GM18502 (cell line): Measurements from ENCODE around the gene JMJD1C.

ENCODE experiments used
- ATAC-seq: cut with Tn5 transposase; IDR thresholded peaks from one replicate; pipeline ENCODE4 v1.9.1; 2021; ENCODE audit warnings: mild to moderate bottlenecking; ENCODE audit not compliant: unreplicated experiment, poor library complexity

The JMJD1C gene

DNA sequence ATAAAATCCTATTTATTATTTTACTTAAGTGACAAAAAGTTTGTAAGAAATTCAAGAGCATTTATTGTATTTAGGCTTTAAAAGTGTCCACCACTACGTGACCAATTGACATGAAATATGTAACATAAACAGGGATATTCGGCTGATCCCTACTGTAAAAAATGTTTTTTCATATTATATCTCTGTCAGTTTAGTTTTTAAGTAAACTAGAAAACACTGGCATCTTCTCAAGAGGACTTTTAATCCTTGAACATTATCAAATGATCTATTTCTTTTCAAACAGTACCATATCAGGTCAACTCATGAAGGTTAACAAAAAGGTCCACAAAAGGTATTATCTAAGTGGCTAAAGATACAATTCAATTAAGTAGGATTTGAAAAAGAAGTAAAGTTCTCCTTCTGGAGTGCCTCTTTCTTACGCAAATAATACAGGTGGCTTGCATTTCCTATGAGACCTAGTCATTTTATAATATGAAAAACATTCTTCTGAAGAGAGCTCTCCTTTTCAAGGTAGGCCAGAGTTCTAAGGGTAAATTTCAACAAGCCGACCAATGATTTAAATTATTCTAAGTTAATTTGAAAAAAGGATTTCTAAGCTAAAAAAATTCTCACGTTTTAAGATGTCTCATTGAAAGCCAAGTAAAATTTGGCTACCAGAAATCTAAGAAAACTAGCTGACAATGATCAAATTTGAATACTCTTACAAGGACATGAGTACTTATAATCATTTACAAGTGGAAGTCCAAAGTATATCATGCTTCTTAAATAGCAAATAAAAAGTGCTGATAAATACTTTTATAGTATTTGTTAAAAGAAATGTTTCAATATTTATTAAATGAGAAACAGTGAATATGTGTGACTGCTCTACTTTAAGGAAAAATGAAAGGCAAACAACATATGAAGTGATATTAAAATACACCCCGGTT, 199.1 kb downstream of the JMJD1C start:
- ATAC-seq: no peak

DNA sequence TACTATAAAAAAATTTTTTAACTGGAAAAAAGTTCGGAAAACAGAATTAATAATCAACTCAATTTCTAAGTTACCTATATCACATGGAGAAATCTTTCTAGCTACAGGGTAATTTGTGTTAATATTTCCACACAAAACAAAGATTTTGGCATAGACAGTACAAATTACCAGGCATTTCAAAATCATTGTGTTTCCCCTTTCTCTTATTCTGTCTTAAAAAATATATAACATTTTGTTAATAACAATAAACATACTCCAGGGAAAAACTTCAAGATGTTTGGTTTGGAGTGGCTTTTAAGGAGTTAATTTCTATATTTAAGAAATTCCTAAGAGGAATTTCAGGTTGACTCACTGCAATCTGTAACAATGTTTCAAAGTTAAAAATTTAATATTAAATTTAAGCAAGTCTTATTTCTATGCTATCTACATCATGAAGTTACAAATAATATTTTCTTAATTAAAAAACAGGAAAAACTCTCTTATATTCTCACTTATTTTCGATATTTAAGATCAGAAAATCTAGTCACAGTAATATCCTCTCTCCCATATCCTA, 200.0 kb downstream of the JMJD1C start:
- ATAC-seq: no peak

GRCh38 chr10:63265222-63265617, 200.6 kb downstream of the JMJD1C start:
- ATAC-seq: no peak

DNA sequence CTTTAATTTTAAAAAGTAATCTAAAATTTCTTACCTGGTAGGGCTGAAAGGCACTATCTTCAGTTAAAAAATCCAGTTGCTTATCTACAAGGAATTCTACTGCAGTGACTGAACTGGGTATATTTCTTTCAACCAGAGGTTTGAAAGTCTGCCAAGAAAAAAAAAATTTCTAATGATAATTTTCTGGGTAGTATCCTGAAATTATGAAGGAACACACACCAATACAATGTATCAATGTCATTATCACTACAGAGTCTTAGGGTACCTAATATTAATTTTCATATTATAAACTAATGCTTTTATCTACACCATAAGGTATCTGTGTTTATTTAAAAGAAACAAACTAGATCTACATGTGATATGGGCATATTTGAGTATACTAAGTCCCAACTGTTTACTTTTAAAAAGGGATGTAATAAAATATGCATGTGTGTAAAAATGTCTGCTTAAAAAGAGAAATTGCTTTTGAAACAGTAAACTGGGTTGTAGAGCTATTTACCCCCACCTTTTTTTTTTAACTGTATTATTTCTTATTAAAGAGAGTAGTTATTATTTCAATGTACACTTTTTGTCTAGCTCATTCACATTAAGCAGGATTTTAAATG, 201.1 kb downstream of the JMJD1C start:
- no peak for ATAC-seq

DNA sequence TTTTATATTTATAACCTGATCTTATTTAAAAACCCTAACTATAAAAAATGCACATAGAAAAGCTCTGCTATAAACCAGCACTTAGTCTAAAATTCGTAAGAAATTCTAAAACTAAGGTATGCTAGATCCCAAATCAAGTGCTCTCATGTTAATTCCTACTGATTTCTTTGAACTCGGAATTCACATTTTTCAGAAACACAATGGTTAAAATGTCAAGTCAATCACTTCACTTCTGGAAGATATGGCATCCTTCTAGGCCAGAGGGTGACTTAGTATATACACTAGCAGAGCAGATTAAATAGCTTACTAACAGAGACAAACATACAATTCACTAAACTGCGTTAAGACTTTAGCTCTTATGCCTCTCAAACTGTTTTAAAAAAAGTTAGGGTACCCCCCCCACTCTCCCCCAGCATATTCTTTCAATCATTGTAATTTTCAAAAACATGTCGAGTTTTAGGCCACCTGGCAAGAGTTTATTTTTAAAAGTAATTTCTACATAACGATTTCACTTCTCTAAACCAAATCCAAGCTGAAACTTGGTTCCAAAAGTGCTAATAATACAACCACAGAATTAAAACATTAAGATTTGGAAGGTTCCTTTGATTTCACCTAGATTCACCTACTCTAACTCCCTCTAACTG, 203.2 kb downstream of the JMJD1C start:
- ATAC-seq: no peak

GRCh38 chr10:63261496-63261895, 204.3 kb downstream of the JMJD1C start:
- peak; percentile 47 for ATAC-seq

- ATAC-seq: no peak
Measured at GRCh38 chr10:63260860-63261251, 204.9 kb downstream of the JMJD1C start.

- ATAC-seq: no peak
Measured at GRCh38 chr10:63260103-63260859, 205.5 kb downstream of the JMJD1C start.

DNA sequence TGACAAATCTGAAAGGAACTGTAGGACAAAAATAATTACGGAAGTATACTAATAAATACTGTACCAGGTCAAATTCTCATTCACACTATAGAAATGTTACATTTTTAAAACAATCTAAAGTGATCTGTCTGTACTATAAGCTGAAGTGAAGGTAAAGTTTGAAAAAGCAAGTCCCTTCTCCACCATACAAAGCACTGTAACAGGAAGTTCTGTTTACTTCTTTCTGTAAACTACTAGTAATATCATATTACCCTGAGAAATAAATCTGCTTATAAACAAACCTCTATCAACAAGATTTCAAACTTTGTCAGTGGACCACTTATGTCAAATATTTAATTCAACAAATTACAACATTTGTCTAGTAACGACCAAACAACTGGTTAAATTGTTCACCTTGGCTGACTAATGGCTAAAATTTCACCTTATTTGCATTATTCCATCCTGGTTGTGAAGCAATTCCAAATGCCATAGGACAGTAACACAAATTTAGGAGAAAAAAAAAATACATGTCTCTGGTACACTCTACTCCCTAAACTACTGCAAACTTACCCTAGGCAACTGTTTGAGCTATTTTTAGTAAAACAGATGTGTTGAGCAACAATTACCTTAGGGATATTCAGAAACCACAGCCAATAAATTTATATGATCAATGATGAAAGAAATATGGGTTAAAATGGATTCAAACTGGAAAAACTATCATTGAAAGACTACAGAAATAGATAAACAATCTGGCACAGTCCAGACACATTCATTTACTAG, 206.7 kb downstream of the JMJD1C start:
- ATAC-seq: no peak

- no peak for ATAC-seq
Measured at GRCh38 chr10:63257778-63258177, 208.0 kb downstream of the JMJD1C start.

GRCh38 chr10:63256009-63256773, 209.6 kb downstream of the JMJD1C start:
- peak; percentile 43 for ATAC-seq

GRCh38 chr10:63255316-63255715, 210.5 kb downstream of the JMJD1C start:
- no peak for ATAC-seq

DNA sequence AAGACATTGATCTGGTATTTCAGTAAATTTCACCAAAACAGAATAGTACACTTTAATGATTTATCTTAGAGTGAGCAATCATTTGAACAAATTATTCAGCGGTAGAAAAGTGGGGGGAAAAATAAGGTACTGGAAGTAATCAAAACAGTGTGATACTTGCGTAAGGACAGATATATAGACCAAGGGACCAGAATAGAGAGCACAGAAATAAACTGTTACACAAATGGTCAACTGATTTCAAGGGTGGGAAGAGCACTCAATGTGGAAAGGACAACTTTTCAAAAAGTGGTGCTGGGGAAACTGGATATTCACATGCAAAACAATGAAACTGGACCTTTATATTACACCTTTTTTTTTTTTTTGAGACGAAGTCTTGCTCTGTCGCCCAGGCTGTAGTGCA, 212.7 kb downstream of the JMJD1C start:
- no peak for ATAC-seq

- ATAC-seq: no peak
Measured at GRCh38 chr10:63252095-63252762, 213.5 kb downstream of the JMJD1C start.

DNA sequence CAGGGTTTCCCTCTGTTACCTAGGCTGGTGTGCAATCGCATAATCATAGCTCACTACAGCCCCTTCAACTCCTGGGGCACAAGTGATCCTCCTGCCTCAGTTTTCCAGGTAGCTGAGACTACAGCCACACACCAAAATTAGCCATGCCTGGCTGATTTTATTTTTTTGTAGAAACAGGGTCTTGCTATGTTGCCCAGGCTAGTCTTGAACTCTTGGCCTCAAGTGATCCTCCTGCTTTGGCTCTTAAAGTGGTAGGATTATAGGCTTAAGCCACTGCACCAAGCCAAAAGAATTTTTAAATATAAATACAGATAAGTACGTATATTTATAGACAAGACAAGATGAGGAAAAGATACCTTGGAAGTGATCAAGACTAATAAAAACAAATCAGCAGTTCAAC, 215.7 kb downstream of the JMJD1C start:
- ATAC-seq: no peak

DNA sequence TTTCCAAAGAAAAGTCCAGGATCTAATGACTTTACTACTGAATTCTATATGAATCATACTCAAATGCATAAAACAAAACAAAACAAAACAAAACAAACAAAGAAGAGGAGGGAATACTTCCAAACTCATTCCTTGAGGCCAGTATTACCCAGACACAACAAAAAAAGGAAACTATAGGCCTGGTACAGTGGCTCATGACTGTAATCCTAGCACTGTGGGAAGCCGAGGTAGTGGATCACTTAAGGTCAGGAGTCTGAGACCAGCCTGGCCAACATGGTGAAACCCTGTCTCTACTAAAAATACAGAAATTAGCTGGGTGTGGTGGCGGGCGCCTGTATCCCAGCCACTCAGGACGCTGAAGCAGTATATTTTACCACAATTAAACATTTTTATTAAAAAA, 218.0 kb downstream of the JMJD1C start:
- no peak for ATAC-seq

GRCh38 chr10:63246356-63246755, 219.4 kb downstream of the JMJD1C start:
- ATAC-seq: no peak

- ATAC-seq: peak; percentile 29
Measured at GRCh38 chr10:63241841-63242281, 223.9 kb downstream of the JMJD1C start.
